Measurements from ENCODE around the gene RAB10.
A peak's percentile ranks its signal among the peaks of the same experiment; 100 is the strongest.
"Not testable (repeated sequence)": the region's sequence is repeated elsewhere in the genome, so short reads cannot be mapped to it uniquely, and the experiment has no call there.

The RAB10 gene

DNA sequence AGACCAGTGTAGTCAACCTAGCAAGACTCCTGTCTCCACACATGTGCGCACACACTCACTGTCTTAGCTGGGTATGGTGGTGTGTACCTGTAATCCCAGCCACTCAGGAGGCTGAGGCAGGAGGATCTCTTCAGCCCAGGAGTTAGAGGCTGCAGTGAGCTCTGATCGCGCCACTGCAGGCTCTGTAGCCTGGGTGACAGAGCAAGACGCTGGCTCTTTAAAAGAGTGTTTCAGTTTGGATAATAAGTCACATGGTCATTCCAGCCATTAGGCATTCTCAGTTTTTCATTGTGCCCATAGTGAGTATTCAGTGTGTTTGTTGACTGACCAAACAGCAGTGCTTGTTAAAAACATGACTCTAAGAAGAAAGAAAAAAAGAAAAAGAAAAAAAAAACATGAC is 31.0 kb downstream of the RAB10 start:
- no peak for DNase-seq

- no peak for DNase-seq
Measured at GRCh38 chr2:26067186-26067974, 33.5 kb downstream of the RAB10 start.

DNA sequence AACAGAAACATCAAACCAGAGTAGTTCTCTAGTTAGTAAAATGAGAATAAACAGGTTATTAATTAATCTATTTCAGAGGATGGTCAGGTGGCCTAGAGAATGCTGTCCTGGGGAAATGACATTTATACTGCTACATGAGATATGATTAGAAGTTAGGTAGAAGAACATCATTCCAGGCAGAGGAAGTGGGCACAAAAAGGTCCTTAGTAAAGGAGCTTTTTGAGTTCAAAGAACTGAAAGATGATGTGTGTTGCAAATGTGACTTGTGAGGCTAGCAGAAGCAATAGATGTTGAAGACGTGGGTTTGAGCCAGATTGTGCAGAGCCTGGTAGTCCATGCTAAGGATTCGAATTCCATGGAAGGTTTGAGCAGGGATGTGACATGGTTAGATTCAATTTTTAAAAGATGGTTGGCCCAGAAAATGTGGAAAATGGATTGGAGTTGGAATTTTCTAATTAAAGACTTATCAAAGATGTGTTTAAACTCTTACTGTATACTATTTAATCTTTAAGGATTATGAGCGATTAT is 34.2 kb downstream of the RAB10 start:
- DNase-seq: no peak

DNA sequence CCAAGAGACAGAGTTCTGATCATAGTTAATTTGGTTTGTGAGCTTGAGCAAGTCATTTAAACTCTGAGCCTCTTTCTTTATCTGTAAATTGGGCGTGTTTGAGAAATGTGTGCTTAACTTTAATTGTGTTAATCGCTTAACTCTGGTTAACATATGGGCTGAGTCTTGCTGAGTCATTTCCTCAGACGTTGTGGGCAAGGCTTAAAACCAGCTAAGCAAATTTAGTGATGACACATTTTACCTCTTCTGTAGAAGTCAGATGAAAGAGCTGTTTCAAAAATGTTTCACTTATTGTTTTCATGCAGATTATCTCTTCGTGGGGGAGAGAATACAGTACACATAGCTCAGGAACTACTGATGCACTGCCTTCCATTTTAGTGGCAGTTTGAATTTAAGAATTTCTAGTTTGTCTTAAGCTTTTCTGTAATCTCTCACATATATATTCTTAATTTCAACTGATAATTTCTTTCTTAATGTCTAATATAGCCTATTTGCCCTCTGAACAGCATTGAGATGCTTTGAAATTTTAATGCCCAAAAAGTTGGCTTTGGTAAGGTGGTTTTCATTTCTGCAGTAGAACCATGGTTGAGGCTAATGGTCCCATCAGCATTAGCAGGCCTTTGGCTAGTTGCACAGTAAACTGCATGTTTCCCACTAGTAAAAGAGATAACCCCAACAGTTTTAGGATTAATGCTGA is 34.9 kb downstream of the RAB10 start:
- DNase-seq: peak; percentile 37

DNA sequence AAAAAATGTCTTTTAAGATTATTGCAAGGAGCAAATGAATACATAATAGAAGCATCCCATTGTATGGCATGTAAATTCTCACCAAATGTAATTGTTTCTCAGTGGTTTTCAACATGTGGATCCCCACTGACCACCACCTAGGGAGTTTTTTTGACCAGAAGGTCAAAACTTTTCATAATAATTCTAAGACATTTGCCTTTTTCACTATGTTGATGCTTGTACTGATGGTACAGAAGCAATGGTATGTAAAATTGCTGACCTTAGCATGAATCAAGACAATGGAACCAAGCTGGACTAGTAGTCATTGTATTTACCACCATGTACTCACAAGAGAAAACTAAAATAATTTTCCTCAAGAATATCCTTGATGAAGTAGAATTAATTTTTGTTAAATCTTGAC is 36.8 kb downstream of the RAB10 start:
- no peak for DNase-seq

DNA sequence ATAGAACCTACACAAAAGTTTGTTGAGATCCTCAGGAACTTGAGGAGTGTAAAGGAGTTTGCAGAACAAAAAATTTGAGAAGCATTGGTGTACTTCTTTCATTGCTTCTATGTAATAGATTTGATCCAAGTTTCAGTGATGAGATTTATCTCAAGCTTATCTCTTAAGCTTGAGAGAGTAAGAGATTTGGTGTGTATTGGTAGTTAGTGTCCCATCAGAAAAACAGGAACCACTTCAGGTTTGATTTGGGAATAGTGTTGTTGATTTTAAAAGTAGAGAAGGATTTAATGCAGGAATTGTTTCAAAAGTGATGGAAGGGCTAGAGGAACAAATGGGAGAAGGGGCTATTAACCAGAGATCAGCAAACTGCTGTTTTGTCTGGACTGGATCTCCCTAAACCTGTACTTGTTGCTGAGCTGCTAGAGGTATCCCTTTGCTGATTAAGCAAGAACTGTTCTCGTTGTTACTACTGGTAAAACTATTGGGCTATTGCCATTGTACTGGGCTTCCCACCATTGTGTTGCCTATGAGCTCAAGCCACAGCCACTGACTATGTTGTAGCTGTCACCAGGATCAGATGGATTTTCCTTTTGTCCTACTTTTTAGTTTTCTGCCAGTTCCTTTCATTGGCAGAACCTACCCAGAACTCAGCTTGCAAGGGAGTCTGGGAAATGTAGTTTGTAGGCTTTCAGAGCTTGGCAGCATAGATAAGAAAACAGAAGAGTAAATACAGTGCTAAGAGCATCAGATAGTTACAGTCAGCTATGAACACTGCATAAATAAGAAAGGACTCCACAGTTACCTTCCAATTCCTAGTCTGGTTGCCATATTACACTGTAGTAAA is 39.3 kb downstream of the RAB10 start:
- DNase-seq: no peak

DNA sequence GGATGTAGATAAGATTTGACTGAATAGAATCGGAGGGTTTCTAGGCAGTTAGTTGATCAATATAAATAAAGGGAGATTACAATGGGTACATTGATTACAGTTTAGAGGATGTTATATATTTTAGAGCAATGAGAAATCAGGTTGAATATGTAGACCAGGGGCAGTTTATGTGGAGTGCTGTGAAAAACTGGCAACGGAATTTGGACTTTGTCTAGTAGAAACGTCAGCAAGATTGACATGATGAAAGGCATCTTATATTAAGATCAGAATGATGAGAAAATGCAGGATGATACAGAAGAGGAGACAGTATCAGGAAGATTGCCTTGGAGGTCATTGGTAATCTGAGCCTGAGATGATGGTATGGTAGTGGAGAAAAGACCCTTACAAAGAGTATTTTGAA is 39.9 kb downstream of the RAB10 start:
- no peak for DNase-seq

DNA sequence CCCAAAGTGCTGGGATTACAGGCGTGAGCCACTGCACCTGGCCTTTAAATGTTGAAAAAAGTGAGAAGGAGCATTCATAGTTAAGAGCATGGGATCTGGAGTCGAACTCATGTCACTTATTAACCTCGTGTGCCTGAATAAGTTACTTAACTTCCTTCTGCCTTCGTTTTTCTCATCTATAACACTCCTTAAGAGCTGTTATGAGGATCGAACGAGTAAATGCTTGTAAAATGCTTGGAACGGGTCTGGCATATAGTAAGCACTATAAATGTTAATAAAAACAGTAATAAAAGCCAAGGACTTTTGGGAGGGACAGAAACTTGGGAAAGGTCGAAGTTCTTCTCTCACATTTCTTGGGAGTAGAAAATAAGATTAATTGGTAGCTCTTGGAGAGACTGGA is 40.8 kb downstream of the RAB10 start:
- no peak for DNase-seq

- DNase-seq: no peak
Measured at GRCh38 chr2:26075173-26075572, 41.3 kb downstream of the RAB10 start.

- no peak for DNase-seq
Measured at GRCh38 chr2:26076001-26076587, 42.2 kb downstream of the RAB10 start.

GRCh38 chr2:26077291-26077690 is 43.4 kb downstream of the RAB10 start:
- DNase-seq: no peak

DNA sequence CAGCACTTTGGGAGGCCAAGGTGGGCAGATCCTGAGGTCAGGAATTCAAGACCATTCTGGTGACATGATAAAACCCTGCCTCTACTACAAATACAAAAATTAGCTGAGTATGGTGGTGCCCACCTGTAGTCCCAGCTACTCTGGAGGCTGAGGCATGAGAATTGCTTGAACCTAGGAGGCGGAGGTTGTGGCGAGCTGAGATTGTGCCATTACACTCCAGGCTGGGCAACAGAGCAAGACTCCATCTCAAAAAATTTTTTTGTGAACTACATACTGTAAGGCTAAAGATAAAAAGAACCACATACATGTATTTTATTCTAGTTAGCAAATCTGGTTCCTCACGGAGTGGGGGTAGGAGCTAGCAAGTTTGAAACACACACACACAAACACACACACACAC is 45.1 kb downstream of the RAB10 start:
- DNase-seq: no peak

GRCh38 chr2:26080356-26080755 is 46.5 kb downstream of the RAB10 start:
- no peak for DNase-seq

GRCh38 chr2:26080925-26081324 is 47.0 kb downstream of the RAB10 start:
- DNase-seq: not testable (repeated sequence)

DNA sequence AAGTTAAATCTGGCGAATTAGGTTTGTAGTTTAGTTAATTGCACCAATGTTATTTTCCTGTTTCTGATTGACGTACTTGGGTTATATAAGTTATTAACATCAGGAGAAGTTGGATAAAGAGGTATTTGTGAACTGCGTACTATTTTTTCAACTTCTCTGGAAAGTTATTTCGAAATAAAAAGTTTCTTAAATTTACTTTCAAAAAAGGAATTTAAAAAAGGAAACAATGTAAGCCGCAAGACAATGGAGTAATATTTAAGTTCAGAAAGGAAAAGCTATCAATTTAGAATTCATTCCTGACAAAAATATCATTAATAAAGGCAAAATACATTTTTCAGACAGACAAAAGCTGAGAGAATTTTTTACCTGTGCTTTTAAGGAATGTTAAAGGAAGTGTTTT is 47.7 kb downstream of the RAB10 start:
- DNase-seq: no peak

- DNase-seq: no peak
Measured at GRCh38 chr2:26086155-26086637, 52.3 kb downstream of the RAB10 start.

- no peak for DNase-seq
Measured at GRCh38 chr2:26086779-26087178, 52.9 kb downstream of the RAB10 start.

DNA sequence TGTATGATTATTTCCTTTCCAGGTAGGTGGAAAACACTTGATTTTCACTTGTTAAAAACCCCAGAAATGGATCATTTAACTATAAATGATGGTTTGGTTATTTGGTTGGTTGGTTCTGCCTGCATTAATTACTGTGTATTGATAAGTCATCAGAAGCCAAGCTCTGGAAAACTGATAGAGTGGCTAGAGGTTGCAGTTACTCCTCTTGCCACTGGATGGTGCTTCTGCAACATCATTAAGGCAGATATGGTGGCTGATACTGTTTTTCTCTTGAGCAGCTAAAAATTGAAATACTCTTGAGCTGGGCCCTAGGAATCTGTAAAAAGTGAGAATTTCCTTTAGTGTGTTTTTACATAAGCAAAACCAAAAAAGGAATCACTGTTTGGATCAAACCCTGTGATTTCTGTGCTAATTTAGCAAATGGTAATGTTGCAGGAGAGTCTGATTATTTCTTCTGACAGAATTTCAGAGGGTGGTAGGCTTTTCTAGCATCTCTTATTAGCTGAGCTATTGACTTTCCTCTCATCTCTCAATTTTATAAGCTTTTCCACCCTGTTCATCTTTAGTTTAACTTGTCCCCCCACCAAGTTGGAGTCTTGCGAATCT is 54.3 kb downstream of the RAB10 start:
- DNase-seq: no peak

DNA sequence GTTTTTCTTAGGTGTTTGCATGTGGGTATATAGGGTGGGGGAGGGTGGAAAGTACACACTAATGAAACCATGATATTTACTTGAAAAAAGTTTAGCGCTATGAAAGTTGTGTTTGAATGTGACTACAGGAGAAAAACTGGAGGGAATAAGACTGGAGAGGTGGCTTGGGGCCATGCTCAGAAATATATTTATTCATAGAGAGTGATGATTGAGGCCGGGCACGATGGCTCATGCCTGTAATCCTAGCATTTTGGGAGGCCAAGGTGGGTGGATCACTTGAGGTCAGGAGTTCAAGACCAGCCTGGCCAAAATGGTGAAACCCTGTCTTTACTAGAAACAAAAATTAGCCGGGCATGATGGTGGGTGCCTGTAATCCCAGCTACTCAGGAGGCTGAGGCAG is 55.0 kb downstream of the RAB10 start:
- not testable (repeated sequence) for DNase-seq

DNA sequence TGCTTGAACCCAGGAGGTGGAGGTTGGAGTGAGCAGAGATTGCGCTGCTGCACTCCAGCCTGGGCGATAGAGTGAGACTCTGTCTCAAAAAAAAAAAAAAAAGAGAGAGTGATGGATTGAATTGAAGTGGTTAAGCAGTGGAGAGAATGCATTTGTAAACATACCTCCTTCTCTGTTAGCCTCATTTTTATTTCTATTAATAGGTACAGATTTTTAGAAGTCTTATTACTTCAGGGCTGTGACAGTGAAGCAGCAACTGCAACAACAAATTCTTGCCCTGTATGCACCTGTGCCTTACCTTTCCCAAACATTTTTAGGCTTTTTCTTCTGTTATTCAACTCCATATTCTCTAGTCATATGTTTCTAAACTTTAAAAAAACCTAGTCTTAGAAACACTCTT is 55.5 kb downstream of the RAB10 start:
- no peak for DNase-seq

DNA sequence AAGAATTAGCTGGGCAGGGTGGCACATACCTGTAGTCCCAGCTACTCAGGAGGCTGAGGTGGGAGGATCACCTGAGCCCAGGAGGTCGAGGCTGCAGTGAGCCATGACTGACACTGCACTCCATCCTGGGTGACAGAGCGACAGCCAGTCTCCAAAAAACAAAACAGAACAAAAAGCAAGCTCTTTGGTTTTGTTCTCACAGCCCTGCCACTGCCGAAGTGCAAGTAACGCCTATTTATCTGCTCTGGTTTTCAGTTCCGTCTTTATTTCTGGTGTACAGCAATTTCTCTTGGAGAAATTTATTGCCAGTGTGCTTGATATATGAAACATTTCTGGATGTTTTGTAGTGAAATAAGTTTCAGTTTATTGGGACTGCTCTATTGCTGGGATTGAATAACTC is 61.9 kb downstream of the RAB10 start:
- DNase-seq: no peak

DNA sequence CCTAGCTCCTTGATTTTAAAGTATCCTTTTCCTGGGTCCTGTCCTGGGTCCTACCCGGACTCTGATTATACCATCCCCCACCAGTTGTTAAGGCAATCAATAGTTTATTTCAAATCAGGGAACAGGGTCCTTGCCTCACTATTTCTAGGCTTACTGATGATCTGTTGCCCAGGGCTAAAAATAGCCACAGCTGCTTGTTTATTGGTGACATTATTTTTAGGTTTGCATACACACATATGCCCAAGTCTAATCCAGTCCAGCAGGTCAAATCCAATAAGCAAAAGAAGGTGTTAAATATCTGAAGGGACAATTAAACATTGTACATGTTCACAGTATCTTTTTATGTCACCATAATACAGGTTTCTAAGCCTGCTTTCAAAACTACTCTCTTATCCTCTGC is 66.0 kb downstream of the RAB10 start:
- no peak for DNase-seq
